CD14-positive monocyte (primary cell): ENCODE measurements around the gene COL17A1. TPM values are rescaled to one million over a fixed set of nuclear protein-coding genes. Genes with fewer than 3 reads are reported as not detected.

Experiments
- DNase-seq, 3 donors: peaks; one replicate each; pipeline ENCODE4 v3.0.0-alpha.2; 2011 to 2022
- H2AFZ ChIP-seq: 2 replicates; pipeline ENCODE4 v1.6.0; 2012; ENCODE audit warnings: mild to moderate bottlenecking, low read depth, low read length, inconsistent platforms; ENCODE audit not compliant: insufficient read depth, poor library complexity, severe bottlenecking
- H3K27ac ChIP-seq, 2 donors: 1 replicate in 1 of 2; 2 replicates in 1 of 2; pipeline ENCODE4 v1.5.1; 2012 to 2013; ENCODE audit warnings: low read length in 2 of 2, control low read depth in 1 of 2, inconsistent platforms in 1 of 2, low read depth in 1 of 2, mild to moderate bottlenecking in 1 of 2
- H3K27me3 ChIP-seq, 2 donors: one replicate each; pipeline versions ENCODE4 v1.6.0 to v1.6.1; 2011 to 2013; ENCODE audit warnings: low read length in 2 of 2; ENCODE audit not compliant: control insufficient read depth in 2 of 2, insufficient read depth in 2 of 2
- H3K36me3 ChIP-seq, 2 donors: replicated peaks in 1 of 2; 1 replicate in 1 of 2; 2 replicates in 1 of 2; pipeline versions ENCODE4 v1.5.1 to v1.6.1; 2012 to 2013; ENCODE audit warnings: low read length in 2 of 2, control low read depth in 1 of 2, inconsistent platforms in 1 of 2, mild to moderate bottlenecking in 1 of 2; ENCODE audit not compliant: insufficient read depth in 2 of 2, control insufficient read depth in 1 of 2
- H3K4me1 ChIP-seq, 2 donors: 1 replicate in 1 of 2; 2 replicates in 1 of 2; pipeline versions ENCODE4 v1.5.1 to v1.6.1; 2012 to 2013; ENCODE audit warnings: low read length in 2 of 2, control low read depth in 1 of 2, inconsistent platforms in 1 of 2, mild to moderate bottlenecking in 1 of 2, moderate library complexity in 1 of 2; ENCODE audit not compliant: insufficient read depth in 2 of 2, control insufficient read depth in 1 of 2
- H3K4me2 ChIP-seq: replicated peaks from 2 replicates; pipeline ENCODE3; 2012; ENCODE audit warnings: low read length, moderate library complexity, mild to moderate bottlenecking; ENCODE audit not compliant: poor library complexity, severe bottlenecking; ENCODE audit errors: extremely low read depth
- H3K4me3 ChIP-seq, 3 experiments: fragments of 200-600 bp in 1 of 3; sonication (generic) in 1 of 3; replicated peaks in 1 of 3; 1 replicate in 2 of 3; 2 replicates in 1 of 3; pipeline ENCODE4 v1.5.1; 2011 to 2013; ENCODE audit warnings: low read length in 3 of 3, mild to moderate bottlenecking in 3 of 3, control low read depth in 2 of 3, low read depth in 2 of 3, inconsistent platforms in 1 of 3, moderate library complexity in 1 of 3
- H3K79me2 ChIP-seq: 2 replicates; pipeline ENCODE4 v1.6.0; 2012; ENCODE audit warnings: mild to moderate bottlenecking, control low read depth, inconsistent platforms, low read length, moderate library complexity; ENCODE audit not compliant: insufficient read depth
- H3K9ac ChIP-seq: 2 replicates; pipeline ENCODE4 v1.6.0; 2017; ENCODE audit warnings: low read length, mild to moderate bottlenecking; ENCODE audit not compliant: insufficient read depth, poor library complexity, severe bottlenecking
- H3K9me3 ChIP-seq, 2 donors: replicated peaks in 1 of 2; 1 replicate in 1 of 2; 2 replicates in 1 of 2; pipeline versions ENCODE4 v1.5.1 to v1.6.1; 2012 to 2013; ENCODE audit warnings: low read length in 2 of 2, control low read depth in 1 of 2; ENCODE audit not compliant: control insufficient read depth in 1 of 2, insufficient read depth in 1 of 2
- H4K20me1 ChIP-seq: 2 replicates; pipeline ENCODE4 v1.6.0; 2012; ENCODE audit warnings: mild to moderate bottlenecking, low read length, control low read depth, moderate library complexity; ENCODE audit not compliant: insufficient read depth
- H3K27ac Mint-ChIP-seq, 7 donors: one replicate each; pipeline ENCODE4 v1.8.0; 2020; ENCODE audit warnings: mild to moderate bottlenecking in 7 of 7, mixed read lengths in 7 of 7, moderate library complexity in 6 of 7, inconsistent platforms in 2 of 7
- H3K27me3 Mint-ChIP-seq, 3 donors: one replicate each; pipeline ENCODE4 v1.8.0; 2021 to 2022; ENCODE audit warnings: low read depth in 3 of 3, mild to moderate bottlenecking in 3 of 3, mixed read lengths in 3 of 3, moderate library complexity in 3 of 3, inconsistent platforms in 1 of 3
- H3K36me3 Mint-ChIP-seq, 2 donors: one replicate each; pipeline ENCODE4 v1.8.0; 2020; ENCODE audit warnings: mixed read lengths in 2 of 2, inconsistent platforms in 1 of 2, mild to moderate bottlenecking in 1 of 2
- H3K4me1 Mint-ChIP-seq: one replicate; pipeline ENCODE4 v1.8.0; 2020; ENCODE audit warnings: mild to moderate bottlenecking, mixed read lengths
- H3K4me3 Mint-ChIP-seq, 2 donors: one replicate each; pipeline ENCODE4 v1.8.0; 2020; ENCODE audit warnings: mild to moderate bottlenecking in 2 of 2, mixed read lengths in 2 of 2, moderate library complexity in 1 of 2
- H3K9me3 Mint-ChIP-seq, 7 donors: one replicate each; pipeline ENCODE4 v1.8.0; 2020 to 2022; ENCODE audit warnings: mixed read lengths in 7 of 7, mild to moderate bottlenecking in 6 of 7, moderate library complexity in 6 of 7, inconsistent platforms in 2 of 7
- WGBS: methylation state at CpG from one replicate; pipeline ENCODE4 v1.1.5; 2013; ENCODE audit warnings: missing lambda C conversion rate; ENCODE audit not compliant: insufficient coverage; 5-methylcytosine and 5-hydroxymethylcytosine counted together
- intact Hi-C, 2 donors: fragments of 100-400 bp; cut with micrococcal nuclease; formaldehyde crosslinking; loops; one replicate each; pipeline versions ENCODE4 v1.15.0 to v1.15.1; 2023
- polyA plus RNA-seq, 3 donors: library from polyadenylated mRNA; depleted of rRNA in 1 of 3; unstranded in 2 of 3; stranded (reverse) in 1 of 3; fragments of 300-500 nt in 2 of 3; fragments of >200 nt in 1 of 3; fragmentation: Illumina TruSeq in 2 of 3; gene quantifications; 1 replicate in 2 of 3; 2 replicates in 1 of 3; pipeline ENCODE4 v1.2.3, GENCODE V29; 2012 to 2021
- TF ChIP-seq, protein P1 (sequence below): fragments of 200-600 bp; IDR thresholded peaks from one replicate; pipeline ENCODE4 v1.8.0; 2022; ENCODE audit warnings: antibody characterized with exemption, mild to moderate bottlenecking

COL17A1 gene
- polyA plus RNA-seq, 3 donors, result not detected

DNA sequence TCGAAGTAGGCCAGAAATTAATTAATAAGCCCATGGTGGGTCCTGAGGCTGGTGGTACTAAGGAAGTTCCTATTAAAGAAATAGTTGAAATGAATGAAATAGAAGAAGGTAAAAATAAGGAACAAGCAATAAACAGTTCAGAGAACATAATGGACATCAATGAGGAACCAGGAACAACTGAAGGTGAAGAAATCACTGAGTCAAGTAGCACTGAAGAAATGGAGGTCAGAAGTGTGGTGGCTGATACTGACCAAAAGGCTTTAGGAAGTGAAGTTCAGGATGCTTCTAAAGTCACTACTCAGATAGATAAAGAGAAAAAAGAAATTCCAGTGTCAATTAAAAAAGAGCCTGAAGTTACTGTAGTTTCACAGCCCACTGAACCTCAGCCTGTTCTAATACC, 82.8 kb downstream of the COL17A1 start:
- intact Hi-C loops, result no loop called here
- 93% methylated on average over 1 of the region's 1 CpG for WGBS
- Mint-ChIP-seq H3K27ac (peak overlapping the region in 5 of 7 donors; percentile 13 to 67 (median 56)), H3K4me3 (no peak overlapping the region), H3K36me3 (peaks cover 63 to 77% of the 10 kb centered on the region in 2 donors), H3K4me1 (peaks cover 6% of the 10 kb centered on the region), H3K27me3 (no peaks in the 10 kb centered on the region), H3K9me3 (peaks cover 0 to 3% (median 0%) of the 10 kb centered on the region in 7 donors)
- H3K27me3 ChIP-seq, result no peaks in the 10 kb centered on the region
- DNase-seq, result peak; percentile 21 to 52 (median 50)
- H3K36me3 ChIP-seq, result peaks cover 64 to 88% of the 10 kb centered on the region in 2 donors
- TF ChIP-seq, protein P1, sequence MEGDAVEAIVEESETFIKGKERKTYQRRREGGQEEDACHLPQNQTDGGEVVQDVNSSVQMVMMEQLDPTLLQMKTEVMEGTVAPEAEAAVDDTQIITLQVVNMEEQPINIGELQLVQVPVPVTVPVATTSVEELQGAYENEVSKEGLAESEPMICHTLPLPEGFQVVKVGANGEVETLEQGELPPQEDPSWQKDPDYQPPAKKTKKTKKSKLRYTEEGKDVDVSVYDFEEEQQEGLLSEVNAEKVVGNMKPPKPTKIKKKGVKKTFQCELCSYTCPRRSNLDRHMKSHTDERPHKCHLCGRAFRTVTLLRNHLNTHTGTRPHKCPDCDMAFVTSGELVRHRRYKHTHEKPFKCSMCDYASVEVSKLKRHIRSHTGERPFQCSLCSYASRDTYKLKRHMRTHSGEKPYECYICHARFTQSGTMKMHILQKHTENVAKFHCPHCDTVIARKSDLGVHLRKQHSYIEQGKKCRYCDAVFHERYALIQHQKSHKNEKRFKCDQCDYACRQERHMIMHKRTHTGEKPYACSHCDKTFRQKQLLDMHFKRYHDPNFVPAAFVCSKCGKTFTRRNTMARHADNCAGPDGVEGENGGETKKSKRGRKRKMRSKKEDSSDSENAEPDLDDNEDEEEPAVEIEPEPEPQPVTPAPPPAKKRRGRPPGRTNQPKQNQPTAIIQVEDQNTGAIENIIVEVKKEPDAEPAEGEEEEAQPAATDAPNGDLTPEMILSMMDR, result no peak
- H3K79me2 ChIP-seq, result no peaks in the 10 kb centered on the region
- no peak overlapping the region for H2AFZ ChIP-seq
- H3K27ac ChIP-seq, result peak overlapping the region in 1 of 2 donors; percentile 41
- H3K9ac ChIP-seq, result no peak overlapping the region
- H3K4me1 ChIP-seq, result no peaks in the 10 kb centered on the region
- no peaks in the 10 kb centered on the region for H4K20me1 ChIP-seq
- H3K4me3 ChIP-seq, result no peak overlapping the region
- no peak overlapping the region for H3K4me2 ChIP-seq
- H3K9me3 ChIP-seq, result no peaks in the 10 kb centered on the region

DNA sequence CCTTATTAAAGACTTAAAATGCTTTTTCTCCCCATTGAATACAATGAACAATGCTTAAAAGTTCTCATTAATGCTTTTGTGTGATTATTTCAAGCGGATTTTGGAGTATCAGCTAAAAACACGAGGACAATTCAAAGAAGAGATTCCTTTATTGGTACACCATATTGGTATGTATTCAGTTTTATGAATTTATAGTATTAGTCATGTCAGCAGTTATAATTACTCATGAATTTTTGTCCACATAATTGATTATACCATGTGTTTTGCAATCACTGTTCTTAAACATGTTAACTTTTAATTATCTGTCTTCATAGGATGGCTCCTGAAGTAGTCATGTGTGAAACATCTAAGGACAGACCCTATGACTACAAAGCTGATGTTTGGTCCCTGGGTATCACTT, 86.9 kb downstream of the COL17A1 start:
- WGBS, result no CpG with 5 or more reads among the region's 2 CpGs
- Mint-ChIP-seq H3K9me3 (peaks cover 0 to 3% (median 0%) of the 10 kb centered on the region in 7 donors), H3K27me3 (no peaks in the 10 kb centered on the region), H3K27ac (no peak overlapping the region), H3K36me3 (peaks cover 63 to 83% of the 10 kb centered on the region in 2 donors), H3K4me3 (no peak overlapping the region), H3K4me1 (peaks cover 6% of the 10 kb centered on the region)
- H3K4me3 ChIP-seq, result no peak overlapping the region
- peaks cover 66 to 93% of the 10 kb centered on the region in 2 donors for H3K36me3 ChIP-seq
- no peaks in the 10 kb centered on the region for H3K27me3 ChIP-seq
- no peaks in the 10 kb centered on the region for H3K9me3 ChIP-seq
- H3K9ac ChIP-seq, result no peak overlapping the region
- H3K4me1 ChIP-seq, result no peaks in the 10 kb centered on the region
- H3K4me2 ChIP-seq, result no peak overlapping the region
- peaks cover 7% of the 10 kb centered on the region for H4K20me1 ChIP-seq
- no peak for DNase-seq
- no peak overlapping the region for H3K27ac ChIP-seq
- TF ChIP-seq, protein P1, result no peak
- H3K79me2 ChIP-seq, result peaks cover 4% of the 10 kb centered on the region
- no peak overlapping the region for H2AFZ ChIP-seq
- intact Hi-C loops, result no loop called here
